ENCODE results near the gene MMP21. TPM values are rescaled to one million over a fixed set of nuclear protein-coding genes. Genes with fewer than 3 reads are reported as not detected.

The MMP21 gene
- total RNA-seq, 1 donor from 2014 or later: not detected

- no peaks in the 10 kb centered on the region for H3K4me1 Mint-ChIP-seq (ENCODE audit: unreplicated experiment)
- peaks cover 4% of the 10 kb centered on the region for H3K36me3 Mint-ChIP-seq (ENCODE audit: low read depth, unreplicated experiment)
- DNase-seq (ENCODE audit: low spot score): no peak
- no peak overlapping the region for H3K27ac Mint-ChIP-seq (ENCODE audit: unreplicated experiment)
- H3K4me3 Mint-ChIP-seq (ENCODE audit: unreplicated experiment): peak overlapping the region; percentile 47
- H3K9me3 Mint-ChIP-seq (ENCODE audit: unreplicated experiment): no peaks in the 10 kb centered on the region
- TF ChIP-seq CTCF (IDR thresholded peaks at IDR 0.05; ENCODE audit: unreplicated experiment): no peak
- H3K27me3 Mint-ChIP-seq (ENCODE audit: unreplicated experiment): peaks cover 1% of the 10 kb centered on the region
Observed at GRCh38 chr10:125772112-125772863, 3.3 kb downstream of the MMP21 start.

GRCh38 chr10:125770844-125771243 is 4.8 kb downstream of the MMP21 start:
- no peak for TF ChIP-seq CTCF (IDR thresholded peaks at IDR 0.05; ENCODE audit: unreplicated experiment)
- Mint-ChIP-seq H3K9me3 (ENCODE audit: unreplicated experiment) (no peaks in the 10 kb centered on the region), H3K27ac (ENCODE audit: unreplicated experiment) (no peak overlapping the region), H3K27me3 (ENCODE audit: unreplicated experiment) (peaks cover 1% of the 10 kb centered on the region), H3K4me1 (ENCODE audit: unreplicated experiment) (no peaks in the 10 kb centered on the region), H3K4me3 (ENCODE audit: unreplicated experiment) (no peak overlapping the region), H3K36me3 (ENCODE audit: low read depth, unreplicated experiment) (peaks cover 4% of the 10 kb centered on the region)
- DNase-seq (ENCODE audit: low spot score): no peak

GRCh38 chr10:125769175-125769574 is 6.4 kb downstream of the MMP21 start:
- no peak overlapping the region for H3K27ac Mint-ChIP-seq (ENCODE audit: unreplicated experiment)
- no peaks in the 10 kb centered on the region for H3K4me1 Mint-ChIP-seq (ENCODE audit: unreplicated experiment)
- peaks cover 8% of the 10 kb centered on the region for H3K36me3 Mint-ChIP-seq (ENCODE audit: low read depth, unreplicated experiment)

GRCh38 chr10:125768219-125768855 is 7.3 kb downstream of the MMP21 start:
- no peak for TF ChIP-seq CTCF (IDR thresholded peaks at IDR 0.05; ENCODE audit: unreplicated experiment)
- H3K9me3 Mint-ChIP-seq (ENCODE audit: unreplicated experiment): no peaks in the 10 kb centered on the region
- H3K27ac Mint-ChIP-seq (ENCODE audit: unreplicated experiment): no peak overlapping the region
- H3K36me3 Mint-ChIP-seq (ENCODE audit: low read depth, unreplicated experiment): peaks cover 8% of the 10 kb centered on the region
- H3K27me3 Mint-ChIP-seq (ENCODE audit: unreplicated experiment): peaks cover 1% of the 10 kb centered on the region
- DNase-seq (ENCODE audit: low spot score): no peak
- H3K4me1 Mint-ChIP-seq (ENCODE audit: unreplicated experiment): no peaks in the 10 kb centered on the region
- no peak overlapping the region for H3K4me3 Mint-ChIP-seq (ENCODE audit: unreplicated experiment)

More at GRCh38 chr10:125769175-125769574, 6.4 kb downstream of the MMP21 start:
- TF ChIP-seq CTCF (IDR thresholded peaks at IDR 0.05; ENCODE audit: unreplicated experiment): no peak
- Mint-ChIP-seq H3K9me3 (ENCODE audit: unreplicated experiment) (no peaks in the 10 kb centered on the region), H3K27me3 (ENCODE audit: unreplicated experiment) (peaks cover 1% of the 10 kb centered on the region), H3K4me3 (ENCODE audit: unreplicated experiment) (no peak overlapping the region)
- DNase-seq (ENCODE audit: low spot score): no peak

- H3K4me3 Mint-ChIP-seq (ENCODE audit: unreplicated experiment): no peak overlapping the region
Observed at GRCh38 chr10:125766511-125766910, 9.1 kb downstream of the MMP21 start.

More at GRCh38 chr10:125766511-125766910, 9.1 kb downstream of the MMP21 start:
- Mint-ChIP-seq H3K27ac (ENCODE audit: unreplicated experiment) (no peak overlapping the region), H3K27me3 (ENCODE audit: unreplicated experiment) (peaks cover 1% of the 10 kb centered on the region), H3K4me1 (ENCODE audit: unreplicated experiment) (peaks cover 9% of the 10 kb centered on the region), H3K9me3 (ENCODE audit: unreplicated experiment) (no peaks in the 10 kb centered on the region), H3K36me3 (ENCODE audit: low read depth, unreplicated experiment) (peaks cover 8% of the 10 kb centered on the region)
- DNase-seq (ENCODE audit: low spot score): no peak
- no peak for TF ChIP-seq CTCF (IDR thresholded peaks at IDR 0.05; ENCODE audit: unreplicated experiment)

Data from endothelial cell (in vitro differentiated cells).